ENCODE measurements around the gene RFX4. TPM values are rescaled to one million over a fixed set of nuclear protein-coding genes. Genes with fewer than 3 reads are reported as not detected.

RFX4 gene
- total RNA-seq, 4 donors from 2014 or later: not detected

- no peak overlapping the region for H3K4me3 ChIP-seq (ENCODE audit: low read depth, poor library complexity, severe bottlenecking)
- DNase-seq (ENCODE audit: low spot score in 2 of 2): no peak
- intact Hi-C loops (cut with DNase I; ENCODE audit: low total_unique reads): no loop called here
- no peak for TF ChIP-seq CTCF (IDR thresholded peaks at IDR 0.05)
- TF ChIP-seq POLR2A (IDR thresholded peaks at IDR 0.05): no peak
These were observed 188.6 kb downstream of the RFX4 start for GRCh38 chr12:106771425-106771824.

GRCh38 chr12:106773286-106774004, 190.6 kb downstream of the RFX4 start:
- DNase-seq (ENCODE audit: low spot score in 2 of 2): no peak
- TF ChIP-seq CTCF (IDR thresholded peaks at IDR 0.05): no peak
- no peak for TF ChIP-seq POLR2A (IDR thresholded peaks at IDR 0.05)
- intact Hi-C loops (cut with DNase I; ENCODE audit: low total_unique reads): no loop called here
- peak overlapping the region; percentile 44 for H3K4me3 ChIP-seq (ENCODE audit: low read depth, poor library complexity, severe bottlenecking)
- WGBS, 2 donors: 41 to 42% methylated on average over 25 of the region's 25 CpGs

GRCh38 chr12:106774005-106774807, 191.4 kb downstream of the RFX4 start, which contains the start of gene RIC8B:
Gene RIC8B, plus strand, starts transcription at chr12:106774682. Its CDS starts 64 bp downstream, at chr12:106774746.
- intact Hi-C loops (cut with DNase I; ENCODE audit: low total_unique reads): no loop called here
- peak within 1 kb of the TSS; percentile 69 for H3K4me3 ChIP-seq (ENCODE audit: low read depth, poor library complexity, severe bottlenecking)
- peak; percentile 96 to 99 for DNase-seq (ENCODE audit: low spot score in 2 of 2)
- 1% methylated on average over 64 to 66 of the region's 66 CpGs for WGBS, 2 donors
- TF ChIP-seq POLR2A (IDR thresholded peaks at IDR 0.05) (no peak), CTCF (IDR thresholded peaks at IDR 0.05) (no peak)

- DNase-seq (ENCODE audit: low spot score in 2 of 2): peak in 1 of 2 donors; percentile 86
- WGBS, 2 donors: 4% methylated on average over 29 of the region's 29 CpGs
- no peak for TF ChIP-seq CTCF (IDR thresholded peaks at IDR 0.05)
- no peak for TF ChIP-seq POLR2A (IDR thresholded peaks at IDR 0.05)
- H3K4me3 ChIP-seq (ENCODE audit: low read depth, poor library complexity, severe bottlenecking): peak overlapping the region; percentile 69
- intact Hi-C loops (cut with DNase I; ENCODE audit: low total_unique reads): no loop called here
These were observed 192.2 kb downstream of the RFX4 start for GRCh38 chr12:106774808-106775524.

GRCh38 chr12:106776897-106777296, 194.1 kb downstream of the RFX4 start:
- 96 to 98% methylated on average over 5 of the region's 5 CpGs for WGBS, 2 donors
- TF ChIP-seq CTCF (IDR thresholded peaks at IDR 0.05) (no peak), POLR2A (IDR thresholded peaks at IDR 0.05) (no peak)
- intact Hi-C loops (cut with DNase I; ENCODE audit: low total_unique reads): no loop called here
- no peak for DNase-seq (ENCODE audit: low spot score in 2 of 2)
- no peak overlapping the region for H3K4me3 ChIP-seq (ENCODE audit: low read depth, poor library complexity, severe bottlenecking)

Measured in lower leg skin (tissue), 4 donors.